Naive thymus-derived CD4-positive, alpha-beta T cell (primary cell): Measurements from ENCODE around the gene BANF2. TPM values are rescaled to one million over a fixed set of nuclear protein-coding genes. Genes with fewer than 3 reads are reported as not detected.

Experiments
- ATAC-seq: fragments of 150-1000 bp; cut with Tn5 transposase; 2 replicates; pipeline ENCODE4 v1.10.0; 2021; ENCODE audit warnings: mild to moderate bottlenecking, moderate library complexity
- CTCF ChIA-PET: fragments of 350-600 bp; sonication (Branson Sonifier 250); formaldehyde crosslinking; loops from one replicate; lab custom pipeline; 2021; ENCODE audit warnings: antibody characterized with exemption; lab: Charles Lee
- POLR2A ChIA-PET: fragments of 350-600 bp; sonication (Branson Sonifier 250); formaldehyde crosslinking; loops from one replicate; lab custom pipeline; 2021; ENCODE audit warnings: antibody characterized with exemption, inconsistent platforms; lab: Charles Lee
- DNase-seq, 9 donors: peaks; one replicate each; pipeline versions ENCODE4 v3.0.0 to v3.0.0-alpha.2; 2020 to 2022; ENCODE audit warnings: mixed read lengths in 1 of 9
- H3K27ac ChIP-seq: one replicate; pipeline ENCODE4 v1.7.0; 2013; ENCODE audit warnings: mild to moderate bottlenecking, low read depth, low read length, moderate library complexity
- H3K27me3 ChIP-seq, 2 donors: one replicate each; pipeline ENCODE4 v1.7.0; 2013; ENCODE audit warnings: low read length in 2 of 2, mild to moderate bottlenecking in 2 of 2, moderate library complexity in 2 of 2; ENCODE audit not compliant: control insufficient read depth in 2 of 2, insufficient read depth in 2 of 2
- H3K36me3 ChIP-seq, 3 experiments: 1 replicate in 2 of 3; 2 replicates in 1 of 3; pipeline ENCODE4 v1.7.0; 2013; ENCODE audit warnings: low read length in 3 of 3, mild to moderate bottlenecking in 3 of 3, moderate library complexity in 1 of 3; ENCODE audit not compliant: insufficient read depth in 3 of 3, control insufficient read depth in 2 of 3
- H3K4me1 ChIP-seq, 2 donors: one replicate each; pipeline ENCODE4 v1.7.0; 2013; ENCODE audit warnings: low read length in 2 of 2, mild to moderate bottlenecking in 2 of 2, moderate library complexity in 1 of 2; ENCODE audit not compliant: control insufficient read depth in 2 of 2, insufficient read depth in 2 of 2
- H3K4me3 ChIP-seq: 2 replicates; pipeline ENCODE4 v1.7.0; 2013; ENCODE audit warnings: mild to moderate bottlenecking, low read length
- H3K9me3 ChIP-seq, 3 experiments: 1 replicate in 2 of 3; 2 replicates in 1 of 3; pipeline ENCODE4 v1.7.0; 2013; ENCODE audit warnings: low read length in 3 of 3; ENCODE audit not compliant: control insufficient read depth in 2 of 3
- H3K27ac Mint-ChIP-seq, 9 donors: one replicate each; pipeline ENCODE4 v1.8.0; 2020 to 2022; ENCODE audit warnings: mixed read lengths in 9 of 9, mild to moderate bottlenecking in 8 of 9, moderate library complexity in 5 of 9, inconsistent platforms in 2 of 9
- H3K27me3 Mint-ChIP-seq, 5 donors: one replicate each; pipeline ENCODE4 v1.8.0; 2021 to 2022; ENCODE audit warnings: mixed read lengths in 5 of 5, mild to moderate bottlenecking in 1 of 5
- H3K36me3 Mint-ChIP-seq, 5 donors: one replicate each; pipeline ENCODE4 v1.8.0; 2020 to 2022; ENCODE audit warnings: mixed read lengths in 5 of 5, mild to moderate bottlenecking in 3 of 5, inconsistent platforms in 1 of 5
- H3K4me1 Mint-ChIP-seq, 7 donors: one replicate each; pipeline ENCODE4 v1.8.0; 2020 to 2022; ENCODE audit warnings: mixed read lengths in 7 of 7, mild to moderate bottlenecking in 3 of 7, inconsistent platforms in 1 of 7
- H3K4me3 Mint-ChIP-seq, 10 donors: one replicate each; pipeline ENCODE4 v1.8.0; 2020 to 2022; ENCODE audit warnings: mild to moderate bottlenecking in 10 of 10, mixed read lengths in 10 of 10, moderate library complexity in 6 of 10, inconsistent platforms in 2 of 10
- H3K9me3 Mint-ChIP-seq, 11 donors: one replicate each; pipeline ENCODE4 v1.8.0; 2020 to 2022; ENCODE audit warnings: mixed read lengths in 11 of 11, mild to moderate bottlenecking in 4 of 11, inconsistent platforms in 1 of 11, moderate library complexity in 1 of 11
- intact Hi-C, 2 donors: fragments of 100-400 bp; cut with micrococcal nuclease; formaldehyde crosslinking; loops; one replicate each; pipeline ENCODE4 v1.15.1; 2023
- polyA plus RNA-seq, 2 donors: library from polyadenylated mRNA; unstranded; fragments of 300-500 nt; fragmentation: Illumina TruSeq; gene quantifications; one replicate each; pipeline ENCODE4 v1.2.3, GENCODE V29; 2021
- total RNA-seq, 6 experiments: library from RNA in 5 of 6; stranded (reverse) in 5 of 6; gene quantifications; 1 replicate in 5 of 6; 2 replicates in 1 of 6; pipeline ENCODE4 v1.2.3 and lab custom pipeline; 2021 to 2026

Gene BANF2
- total and polyA plus RNA-seq, 7 experiments from 2014 or later = not detected

DNA sequence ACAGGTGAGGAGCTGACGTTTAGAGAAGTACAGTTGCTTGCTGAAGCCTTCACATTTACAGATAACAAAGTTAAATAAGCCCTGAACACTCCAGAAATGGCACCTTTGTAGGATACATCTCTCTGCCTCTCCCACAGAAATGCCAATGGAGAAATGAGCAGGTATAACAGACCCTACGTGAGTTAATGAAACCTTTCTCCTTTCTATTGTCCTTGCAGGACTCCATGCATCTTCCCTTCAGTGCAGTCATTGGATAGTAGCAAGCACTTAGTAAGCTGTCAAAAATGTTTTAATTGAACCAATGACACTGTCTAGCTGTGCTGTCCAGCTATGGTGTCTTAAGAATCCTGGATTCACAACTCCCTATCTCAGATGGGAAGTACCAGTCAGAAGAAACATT lies 9.6 kb upstream of the BANF2 start:
- H3K4me1 ChIP-seq = no peaks in the 10 kb centered on the region
- H3K27ac Mint-ChIP-seq = no peak overlapping the region
- H3K4me3 ChIP-seq = no peak overlapping the region
- H3K27me3 Mint-ChIP-seq = peaks cover 48 to 70% (median 59%) of the 10 kb centered on the region in 5 donors
- intact Hi-C loops = no loop called here
- ATAC-seq (no peak), DNase-seq (no peak)
- no peaks in the 10 kb centered on the region for H3K36me3 ChIP-seq
- H3K27me3 ChIP-seq = no peaks in the 10 kb centered on the region
- H3K9me3 Mint-ChIP-seq = peaks cover 0 to 18% (median 0%) of the 10 kb centered on the region in 11 donors
- H3K36me3 Mint-ChIP-seq = peaks cover 0 to 14% (median 0%) of the 10 kb centered on the region in 5 donors
- no peak overlapping the region for H3K4me3 Mint-ChIP-seq
- no peaks in the 10 kb centered on the region for H3K4me1 Mint-ChIP-seq
- POLR2A ChIA-PET = no interaction called here
- CTCF ChIA-PET = interaction anchor here (2.3 kb wide), 1 partner anchor 8 kb away, joined by 13 read pairs; the partner anchor contains the start of gene RRBP1
- H3K27ac ChIP-seq = no peak overlapping the region
- H3K9me3 ChIP-seq = peaks cover 0 to 8% (median 0%) of the 10 kb centered on the region in 3 experiments

DNA sequence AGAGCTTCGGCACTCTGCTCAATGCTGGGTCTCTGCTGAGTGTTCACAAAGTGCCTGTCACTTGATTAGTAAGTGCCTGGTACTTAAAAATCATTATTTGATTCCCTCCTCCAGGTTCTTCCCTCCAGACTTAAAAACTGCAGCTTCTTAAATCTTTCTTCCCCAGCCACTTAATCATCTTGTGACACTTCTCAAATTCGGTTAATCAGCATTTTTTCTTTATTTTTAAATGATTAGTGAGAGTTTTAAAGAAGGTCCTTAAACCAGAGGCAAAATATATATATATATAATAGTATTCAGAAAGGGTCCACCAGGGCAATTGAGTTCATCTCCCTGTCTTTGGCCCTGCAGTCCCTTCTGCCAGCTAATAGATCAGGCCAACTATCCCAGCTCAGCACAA lies 8.0 kb upstream of the BANF2 start:
- ChIA-PET POLR2A (no interaction called here), CTCF (interaction anchor here (2.3 kb wide), 1 partner anchor 9 kb away, joined by 13 read pairs; the partner anchor contains the start of gene RRBP1)
- Histone ChIP-seq H3K36me3 (no peaks in the 10 kb centered on the region), H3K9me3 (peaks cover 0 to 8% (median 0%) of the 10 kb centered on the region in 3 experiments), H3K4me3 (no peak overlapping the region), H3K27me3 (no peaks in the 10 kb centered on the region), H3K27ac (no peak overlapping the region), H3K4me1 (no peaks in the 10 kb centered on the region)
- no peaks in the 10 kb centered on the region for H3K4me1 Mint-ChIP-seq
- ATAC-seq (no peak), DNase-seq (no peak)
- peaks cover 0 to 18% (median 3%) of the 10 kb centered on the region in 11 donors for H3K9me3 Mint-ChIP-seq
- peaks cover 0 to 8% (median 0%) of the 10 kb centered on the region in 5 donors for H3K36me3 Mint-ChIP-seq
- no peak overlapping the region for H3K4me3 Mint-ChIP-seq
- intact Hi-C loops = no loop called here
- H3K27ac Mint-ChIP-seq = no peak overlapping the region
- peaks cover 37 to 59% (median 46%) of the 10 kb centered on the region in 5 donors for H3K27me3 Mint-ChIP-seq

DNA sequence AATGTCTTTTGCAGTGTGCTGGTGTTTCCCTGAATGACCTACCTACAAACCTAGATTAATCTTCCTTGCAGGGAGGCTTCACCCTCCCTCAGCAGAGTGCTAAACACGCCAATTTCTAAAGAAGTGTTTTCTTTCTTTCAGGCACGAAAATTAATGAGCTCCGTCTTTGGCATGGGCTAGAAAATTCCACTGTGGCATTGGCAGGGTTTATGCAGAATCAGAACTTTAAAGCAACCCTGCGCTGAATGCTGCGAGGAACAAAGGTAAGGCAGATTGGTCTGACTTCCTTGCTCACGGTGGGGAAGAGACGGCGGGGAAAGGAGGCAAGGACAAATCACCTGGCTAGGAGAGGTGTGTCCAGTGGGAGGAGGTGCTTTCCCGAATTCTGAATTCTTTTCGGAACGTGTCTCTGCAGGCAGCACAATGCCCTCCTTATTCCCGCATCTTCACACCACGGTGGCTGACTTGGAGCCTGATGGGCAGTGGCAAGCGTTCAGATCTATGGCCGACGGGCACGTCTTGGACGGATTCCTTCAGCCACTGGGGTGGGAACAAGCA lies 6.2 kb upstream of the BANF2 start:
- DNase-seq (no peak), ATAC-seq (no peak)
- ChIA-PET CTCF (no interaction called here), POLR2A (no interaction called here)
- no peak overlapping the region for H3K4me3 ChIP-seq
- peaks cover 0 to 8% (median 0%) of the 10 kb centered on the region in 3 experiments for H3K9me3 ChIP-seq
- no peaks in the 10 kb centered on the region for H3K36me3 ChIP-seq
- H3K36me3 Mint-ChIP-seq = peaks cover 0 to 5% (median 0%) of the 10 kb centered on the region in 5 donors
- H3K4me1 Mint-ChIP-seq = no peaks in the 10 kb centered on the region
- peaks cover 23 to 45% (median 32%) of the 10 kb centered on the region in 5 donors for H3K27me3 Mint-ChIP-seq
- H3K9me3 Mint-ChIP-seq = peaks cover 0 to 18% (median 3%) of the 10 kb centered on the region in 11 donors
- H3K4me1 ChIP-seq = no peaks in the 10 kb centered on the region
- no peak overlapping the region for H3K27ac ChIP-seq
- intact Hi-C loops = no loop called here
- no peak overlapping the region for H3K4me3 Mint-ChIP-seq
- H3K27me3 ChIP-seq = no peaks in the 10 kb centered on the region
- no peak overlapping the region for H3K27ac Mint-ChIP-seq

DNA sequence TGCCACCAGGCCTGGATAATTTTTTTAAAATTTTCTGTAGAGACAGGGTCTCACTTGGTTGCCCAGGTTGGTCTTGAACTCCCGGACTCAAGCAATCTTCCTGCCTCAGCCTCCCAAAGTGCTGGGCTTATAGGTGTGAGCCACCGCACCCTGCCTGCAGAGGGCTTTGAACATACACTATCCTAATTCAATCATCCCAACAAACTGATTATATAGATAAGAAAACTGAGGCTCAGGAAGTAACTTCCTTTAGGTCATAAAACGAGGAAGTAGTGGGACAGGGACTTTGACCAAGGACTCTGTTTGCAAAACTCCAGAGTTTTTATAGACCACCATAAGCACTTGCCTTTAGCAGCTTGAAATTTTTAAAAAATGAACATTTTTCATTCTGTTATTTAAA lies 5.0 kb upstream of the BANF2 start:
- Histone ChIP-seq H3K4me1 (no peaks in the 10 kb centered on the region), H3K36me3 (no peaks in the 10 kb centered on the region), H3K4me3 (no peak overlapping the region), H3K27me3 (no peaks in the 10 kb centered on the region), H3K27ac (no peak overlapping the region), H3K9me3 (peaks cover 0 to 8% (median 0%) of the 10 kb centered on the region in 3 experiments)
- no peak for DNase-seq
- POLR2A ChIA-PET = no interaction called here
- no peak overlapping the region for H3K4me3 Mint-ChIP-seq
- CTCF ChIA-PET = no interaction called here
- intact Hi-C loops = no loop called here
- peaks cover 0 to 5% (median 0%) of the 10 kb centered on the region in 5 donors for H3K36me3 Mint-ChIP-seq
- ATAC-seq = no peak
- peaks cover 15 to 32% (median 32%) of the 10 kb centered on the region in 5 donors for H3K27me3 Mint-ChIP-seq
- H3K4me1 Mint-ChIP-seq = no peaks in the 10 kb centered on the region
- no peak overlapping the region for H3K27ac Mint-ChIP-seq
- peaks cover 0 to 16% (median 3%) of the 10 kb centered on the region in 11 donors for H3K9me3 Mint-ChIP-seq

DNA sequence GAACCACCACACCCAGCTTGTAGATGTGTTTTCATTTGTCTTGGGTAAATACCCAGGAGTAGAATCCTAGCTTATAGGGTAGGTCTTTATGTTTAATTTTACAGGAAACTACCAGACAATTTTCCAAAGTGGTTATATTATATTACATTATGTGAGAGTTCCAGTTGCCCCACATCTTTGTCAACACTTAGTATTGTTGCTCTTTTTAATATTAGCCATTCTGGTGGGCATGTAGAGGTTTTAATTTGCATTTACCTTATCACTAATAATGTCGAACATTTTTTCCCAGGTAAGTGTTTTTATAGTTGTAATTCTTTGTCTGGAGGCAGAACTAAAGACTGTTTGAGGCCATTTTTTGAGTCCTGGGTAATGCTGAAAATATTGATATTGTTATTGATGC lies 3.5 kb upstream of the BANF2 start:
- peaks cover 6 to 24% (median 19%) of the 10 kb centered on the region in 5 donors for H3K27me3 Mint-ChIP-seq
- CTCF ChIA-PET = no interaction called here

DNA sequence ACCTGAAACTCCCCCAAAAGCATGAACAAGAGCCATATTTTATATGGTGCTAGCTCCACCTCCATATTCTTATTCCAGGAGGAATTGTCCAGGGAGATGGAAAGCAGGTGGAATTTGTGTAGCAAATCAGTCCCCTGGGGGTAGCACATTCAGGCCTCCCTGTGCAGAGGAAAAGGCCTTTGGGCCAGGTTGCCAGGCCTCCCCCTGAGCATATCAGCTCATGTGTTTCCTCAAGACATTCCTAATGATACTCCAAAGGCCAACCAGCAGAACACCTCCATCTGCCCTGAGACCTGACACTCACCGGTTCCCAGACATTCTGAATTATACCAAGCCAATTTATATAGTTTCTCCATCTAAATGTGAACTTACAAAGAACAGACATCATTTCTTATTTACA lies 2.6 kb upstream of the BANF2 start:
- no peaks in the 10 kb centered on the region for H3K36me3 ChIP-seq
- intact Hi-C loops = no loop called here
- peaks cover 3 to 16% (median 12%) of the 10 kb centered on the region in 5 donors for H3K27me3 Mint-ChIP-seq
- no peak overlapping the region for H3K27ac Mint-ChIP-seq
- no peak overlapping the region for H3K4me3 ChIP-seq
- H3K4me1 ChIP-seq = no peaks in the 10 kb centered on the region
- DNase-seq = no peak
- H3K27me3 ChIP-seq = no peaks in the 10 kb centered on the region
- no peak overlapping the region for H3K27ac ChIP-seq
- no peak overlapping the region for H3K4me3 Mint-ChIP-seq
- no peaks in the 10 kb centered on the region for H3K36me3 Mint-ChIP-seq
- H3K9me3 ChIP-seq = no peaks in the 10 kb centered on the region
- H3K9me3 Mint-ChIP-seq = peaks cover 0 to 5% (median 0%) of the 10 kb centered on the region in 11 donors
- ChIA-PET POLR2A (no interaction called here), CTCF (interaction anchor here (0.9 kb wide), 1 partner anchor 14 kb away, joined by 3 read pairs; no protein-coding TSS in a partner anchor)
- no peaks in the 10 kb centered on the region for H3K4me1 Mint-ChIP-seq
- ATAC-seq = no peak

More for the DNA sequence above, 3.5 kb upstream of the BANF2 start:
- intact Hi-C loops = no loop called here
- Mint-ChIP-seq H3K9me3 (peaks cover 0 to 6% (median 3%) of the 10 kb centered on the region in 11 donors), H3K36me3 (peaks cover 0 to under 1% (median 0%) of the 10 kb centered on the region in 5 donors), H3K4me3 (no peak overlapping the region), H3K27ac (no peak overlapping the region), H3K4me1 (no peaks in the 10 kb centered on the region)
- no peak for ATAC-seq
- Histone ChIP-seq H3K27ac (no peak overlapping the region), H3K27me3 (no peaks in the 10 kb centered on the region), H3K4me3 (no peak overlapping the region), H3K4me1 (no peaks in the 10 kb centered on the region), H3K9me3 (no peaks in the 10 kb centered on the region), H3K36me3 (no peaks in the 10 kb centered on the region)
- POLR2A ChIA-PET = no interaction called here
- DNase-seq = no peak

DNA sequence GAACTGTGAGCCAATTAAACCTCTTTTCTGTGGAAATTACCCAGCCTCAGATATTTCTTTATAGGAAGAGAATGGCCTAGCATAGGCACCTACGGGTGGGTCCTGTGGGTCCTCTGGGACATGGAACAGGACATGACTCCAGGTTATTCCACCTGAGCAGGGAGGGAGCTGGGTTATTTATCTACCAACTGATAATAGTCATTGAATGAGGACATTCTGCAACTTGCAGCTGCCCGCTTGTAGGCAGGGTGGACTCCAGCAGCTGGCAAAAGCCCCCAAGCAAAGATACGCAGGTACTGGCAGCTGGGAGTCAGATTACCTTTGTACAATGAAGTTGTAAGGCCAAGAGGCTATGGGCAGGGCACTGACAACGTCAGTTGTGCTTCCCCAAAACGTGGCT lies 1.4 kb upstream of the BANF2 start:
- Mint-ChIP-seq H3K4me3 (no peak overlapping the region), H3K9me3 (peaks cover 0 to 5% (median 0%) of the 10 kb centered on the region in 11 donors), H3K4me1 (no peaks in the 10 kb centered on the region), H3K36me3 (no peaks in the 10 kb centered on the region), H3K27me3 (peaks cover 3 to 10% (median 9%) of the 10 kb centered on the region in 5 donors), H3K27ac (peak overlapping the region in 1 of 9 donors; percentile 59)
- ChIA-PET POLR2A (no interaction called here), CTCF (interaction anchor here (0.7 kb wide), 1 partner anchor 255 kb away, joined by 3 read pairs; no protein-coding TSS in a partner anchor)
- Histone ChIP-seq H3K9me3 (no peaks in the 10 kb centered on the region), H3K27me3 (no peaks in the 10 kb centered on the region), H3K4me1 (no peaks in the 10 kb centered on the region), H3K27ac (no peak overlapping the region), H3K4me3 (no peak overlapping the region), H3K36me3 (no peaks in the 10 kb centered on the region)
- intact Hi-C loops = no loop called here
- DNase-seq = no peak
- ATAC-seq = no peak
